RWPE1 (cell line): ENCODE data around the gene ISLR.

Experiments
- CTCF ChIA-PET: fragments of 350-600 bp; sonication (Branson Sonifier 250); formaldehyde crosslinking; extraction: SDS; loops from one replicate; lab custom pipeline; 2021; lab: Yijun Ruan, JAX
- POLR2A ChIA-PET: fragments of 400-600 bp; formaldehyde crosslinking; extraction: SDS; loops from one replicate; lab custom pipeline; 2020; ENCODE audit warnings: antibody characterized with exemption; ENCODE audit not compliant: low non-redundant PET; lab: Yijun Ruan, JAX
- DNase-seq: peaks from one replicate; pipeline ENCODE4 v3.0.0; 2012; ENCODE audit warnings: low spot score
- H3K27ac ChIP-seq: fragments of 450-650 bp; 2 replicates; pipeline ENCODE4 v1.5.1; 2017
- TF ChIP-seq, protein P1 (sequence below): fragments of 450-650 bp; conservative IDR thresholded peaks from 2 replicates; pipeline ENCODE4 v1.5.1; 2017; ENCODE audit warnings: low read depth, mild to moderate bottlenecking

The ISLR gene

GRCh38 chr15:74180881-74181602, 7.5 kb downstream of the ISLR start:
- CTCF ChIA-PET: no interaction called here

GRCh38 chr15:74182131-74182530, 8.6 kb downstream of the ISLR start:
- ChIA-PET POLR2A (no interaction called here), CTCF (interaction anchor here (0.6 kb wide), 1 partner anchor 57 kb away, joined by 5 read pairs; no protein-coding TSS in a partner anchor)
- no peak for DNase-seq
- H3K27ac ChIP-seq: no peak overlapping the region
- TF ChIP-seq, protein P1, sequence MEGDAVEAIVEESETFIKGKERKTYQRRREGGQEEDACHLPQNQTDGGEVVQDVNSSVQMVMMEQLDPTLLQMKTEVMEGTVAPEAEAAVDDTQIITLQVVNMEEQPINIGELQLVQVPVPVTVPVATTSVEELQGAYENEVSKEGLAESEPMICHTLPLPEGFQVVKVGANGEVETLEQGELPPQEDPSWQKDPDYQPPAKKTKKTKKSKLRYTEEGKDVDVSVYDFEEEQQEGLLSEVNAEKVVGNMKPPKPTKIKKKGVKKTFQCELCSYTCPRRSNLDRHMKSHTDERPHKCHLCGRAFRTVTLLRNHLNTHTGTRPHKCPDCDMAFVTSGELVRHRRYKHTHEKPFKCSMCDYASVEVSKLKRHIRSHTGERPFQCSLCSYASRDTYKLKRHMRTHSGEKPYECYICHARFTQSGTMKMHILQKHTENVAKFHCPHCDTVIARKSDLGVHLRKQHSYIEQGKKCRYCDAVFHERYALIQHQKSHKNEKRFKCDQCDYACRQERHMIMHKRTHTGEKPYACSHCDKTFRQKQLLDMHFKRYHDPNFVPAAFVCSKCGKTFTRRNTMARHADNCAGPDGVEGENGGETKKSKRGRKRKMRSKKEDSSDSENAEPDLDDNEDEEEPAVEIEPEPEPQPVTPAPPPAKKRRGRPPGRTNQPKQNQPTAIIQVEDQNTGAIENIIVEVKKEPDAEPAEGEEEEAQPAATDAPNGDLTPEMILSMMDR: no peak

More at GRCh38 chr15:74180881-74181602, 7.5 kb downstream of the ISLR start:
- TF ChIP-seq, protein P1: no peak
- POLR2A ChIA-PET: no interaction called here
- no peak overlapping the region for H3K27ac ChIP-seq
- no peak for DNase-seq

DNA sequence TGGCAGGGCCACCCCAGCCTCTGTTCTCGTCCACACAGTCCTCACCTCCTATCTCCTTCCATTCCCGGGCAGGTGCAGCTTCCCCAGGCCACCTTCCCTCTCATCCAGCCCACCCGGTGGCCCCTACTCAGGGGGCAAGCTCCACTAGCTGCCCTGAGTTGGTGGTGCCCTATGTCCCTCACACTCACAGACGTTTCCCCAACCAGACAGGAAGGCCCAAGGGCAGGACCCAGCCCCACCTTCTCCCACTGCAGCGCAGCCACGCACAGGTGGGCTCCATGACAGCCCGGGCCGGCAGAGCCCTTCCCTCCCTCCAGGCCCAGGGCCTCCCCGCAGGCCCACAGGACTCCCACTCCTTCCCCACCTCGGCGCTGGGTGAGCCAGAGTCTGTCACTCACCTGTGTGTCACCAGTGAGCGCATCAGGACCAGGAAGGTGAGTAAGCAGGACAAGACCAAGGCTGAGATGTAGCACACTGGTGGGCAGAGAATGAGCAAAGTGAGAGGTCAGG, 11.1 kb downstream of the ISLR start:
- CTCF ChIA-PET: no interaction called here
- TF ChIP-seq, protein P1: no peak
- no peak overlapping the region for H3K27ac ChIP-seq
- DNase-seq: no peak
- POLR2A ChIA-PET: no interaction called here

DNA sequence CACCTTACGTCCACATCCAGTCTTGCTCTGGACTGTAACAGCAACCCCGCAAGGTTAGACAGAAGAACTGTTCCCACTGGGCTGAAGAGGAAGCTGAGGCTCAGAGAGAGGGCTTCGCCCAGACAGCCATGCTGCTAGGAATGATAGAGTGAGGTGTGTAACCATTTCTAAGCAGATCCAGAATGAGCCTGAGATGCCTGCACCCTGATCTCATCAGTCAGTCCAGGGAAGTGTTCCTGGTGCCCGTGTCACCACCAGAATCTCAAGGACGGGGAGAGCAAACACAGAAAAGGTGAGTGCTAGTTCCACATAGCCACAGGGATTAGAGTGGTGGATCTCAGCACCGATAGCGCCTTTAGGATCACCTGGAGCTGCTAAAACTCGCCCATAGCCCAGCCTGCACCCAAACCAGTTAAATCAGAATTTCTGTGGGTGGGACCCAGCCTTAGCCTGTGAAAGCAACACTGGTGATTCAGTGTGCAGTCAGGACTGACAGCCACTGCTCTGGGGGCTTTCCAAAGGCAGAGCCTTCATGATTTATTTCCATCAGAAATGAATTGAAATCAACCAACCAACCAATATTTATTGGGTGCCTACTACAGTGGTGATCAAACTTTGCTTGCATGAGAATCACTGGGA, 12.3 kb downstream of the ISLR start:
- CTCF ChIA-PET: interaction anchor here (0.6 kb wide), 1 partner anchor 762 kb away, joined by 3 read pairs; no protein-coding TSS in a partner anchor
- DNase-seq: no peak
- POLR2A ChIA-PET: no interaction called here
- TF ChIP-seq, protein P1: no peak
- H3K27ac ChIP-seq: no peak overlapping the region

GRCh38 chr15:74188216-74188615, 14.7 kb downstream of the ISLR start:
- H3K27ac ChIP-seq: no peak overlapping the region
- DNase-seq: no peak
- POLR2A ChIA-PET: no interaction called here
- CTCF ChIA-PET: no interaction called here
- TF ChIP-seq, protein P1: no peak

DNA sequence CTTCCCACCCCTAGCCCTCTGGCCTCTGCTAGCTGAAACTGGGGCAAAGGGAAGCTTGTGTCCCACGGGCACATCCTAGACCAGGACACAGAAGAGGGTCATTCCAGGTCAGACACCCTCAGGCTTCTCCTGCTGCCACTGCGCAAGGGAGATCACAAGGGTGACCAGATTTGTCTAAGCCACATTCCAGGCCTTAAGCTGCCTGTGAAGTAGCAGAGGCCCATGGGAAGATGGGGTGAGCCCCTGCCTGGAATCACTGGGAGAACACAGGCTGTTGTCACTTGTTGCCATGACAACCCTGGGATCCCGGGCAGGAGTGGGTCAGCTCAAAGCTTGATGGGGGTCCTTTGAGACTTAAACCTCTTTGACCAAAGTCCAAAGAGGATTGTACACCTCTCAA, 18.3 kb downstream of the ISLR start:
- ChIA-PET CTCF (interaction anchor here (0.8 kb wide), 1 partner anchor 117 kb away, joined by 5 read pairs; no protein-coding TSS in a partner anchor), POLR2A (no interaction called here)
- DNase-seq: no peak
- H3K27ac ChIP-seq: no peak overlapping the region
- TF ChIP-seq, protein P1: no peak
